Caco-2 (cell line): Measurements from ENCODE around the gene PRCD. TPM values are rescaled to one million over a fixed set of nuclear protein-coding genes. Genes with fewer than 3 reads are reported as not detected.
A peak's percentile ranks its signal among the peaks of the same experiment; 100 is the strongest.

ENCODE experiments used
- BruUV-seq: library from RNA; stranded (reverse); fragments of 400-500 nt; replicated peaks from 2 replicates; lab custom pipeline; 2021; lab: Mats Ljungman, UMichigan
- CTCF ChIA-PET: fragments of 300-600 bp; sonication (Branson Sonifier 250); formaldehyde crosslinking; loops from one replicate; lab custom pipeline; 2022; ENCODE audit warnings: antibody characterized with exemption; lab: Charles Lee
- POLR2A ChIA-PET: fragments of 300-600 bp; sonication (Branson Sonifier 250); formaldehyde crosslinking; loops from one replicate; lab custom pipeline; 2022; ENCODE audit warnings: antibody characterized with exemption; lab: Charles Lee
- DNase-seq, 2 experiments: peaks; one replicate each; pipeline versions ENCODE4 v3.0.0 to v3.0.0-alpha.2; 2020 to 2022
- H3K27me3 ChIP-seq: replicated peaks from 2 replicates; pipeline ENCODE4 v1.6.0; 2011; ENCODE audit warnings: low read length; ENCODE audit not compliant: control insufficient read depth, insufficient read depth
- H3K36me3 ChIP-seq: 2 replicates; pipeline ENCODE4 v1.5.1; 2011; ENCODE audit warnings: low read length; ENCODE audit not compliant: control insufficient read depth, insufficient read depth
- H3K4me1 ChIP-seq: fragments of 250-450 bp; sonication (Bioruptor Pico); 2 replicates; pipeline ENCODE4 v1.5.1; 2020; ENCODE audit warnings: mild to moderate bottlenecking
- H3K4me3 ChIP-seq: 2 replicates; pipeline ENCODE4 v1.5.1; 2011; ENCODE audit warnings: low read depth, mild to moderate bottlenecking, control low read depth, low read length
- H3K9me3 ChIP-seq: fragments of 250-450 bp; sonication (Bioruptor Pico); 2 replicates; pipeline ENCODE4 v1.5.1; 2020; ENCODE audit warnings: mild to moderate bottlenecking, moderate library complexity
- H3K27ac Mint-ChIP-seq: one replicate; pipeline ENCODE4 v1.8.0; 2022; ENCODE audit warnings: mixed read lengths; ENCODE audit not compliant: unreplicated experiment
- H3K27me3 Mint-ChIP-seq: one replicate; pipeline ENCODE4 v1.8.0; 2022; ENCODE audit warnings: mixed read lengths; ENCODE audit not compliant: insufficient read depth, unreplicated experiment
- H3K36me3 Mint-ChIP-seq: one replicate; pipeline ENCODE4 v1.8.0; 2022; ENCODE audit warnings: mild to moderate bottlenecking, mixed read lengths; ENCODE audit not compliant: insufficient read depth, unreplicated experiment
- H3K4me1 Mint-ChIP-seq: one replicate; pipeline ENCODE4 v1.8.0; 2022; ENCODE audit warnings: low read depth, mixed read lengths; ENCODE audit not compliant: unreplicated experiment
- H3K4me3 Mint-ChIP-seq: one replicate; pipeline ENCODE4 v1.8.0; 2022; ENCODE audit warnings: mild to moderate bottlenecking, moderate library complexity, mixed read lengths; ENCODE audit not compliant: unreplicated experiment
- H3K9me3 Mint-ChIP-seq: one replicate; pipeline ENCODE4 v1.8.0; 2022; ENCODE audit warnings: mixed read lengths; ENCODE audit not compliant: unreplicated experiment
- CTCF ChIP-seq, 2 experiments: fragments of 200-600 bp in 1 of 2; IDR thresholded peaks; 1 replicate in 1 of 2; 2 replicates in 1 of 2; pipeline versions ENCODE4 v1.5.1 to v1.8.0; 2011 to 2022; ENCODE audit warnings: antibody characterized with exemption in 1 of 2, control low read depth in 1 of 2, inconsistent platforms in 1 of 2, low read depth in 1 of 2, low read length in 1 of 2, mild to moderate bottlenecking in 1 of 2, moderate library complexity in 1 of 2; ENCODE audit not compliant: insufficient read depth in 1 of 2, severe bottlenecking in 1 of 2, unreplicated experiment in 1 of 2
- intact Hi-C: fragments of 100-400 bp; cut with micrococcal nuclease; formaldehyde crosslinking; loops from one replicate; pipeline ENCODE4 v1.10.0; 2022; ENCODE audit not compliant: unreplicated experiment
- total RNA-seq: library from RNA; stranded (reverse); gene quantifications from 2 replicates; pipeline ENCODE4 v1.2.3, GENCODE V29; 2022

PRCD gene
- total RNA-seq, 1 experiment from 2014 or later = not detected

GRCh38 chr17:76501018-76501826 is 38.6 kb upstream of the PRCD start, which contains the start of gene RHBDF2:
RHBDF2 (minus strand) TSS chr17:76501423; CDS start chr17:76481524, 19,899 bp downstream.
- peak; percentile 92 to 97 for DNase-seq
- peak within 1 kb of the TSS; percentile 87 for H3K4me3 Mint-ChIP-seq
- H3K4me1 Mint-ChIP-seq = peaks cover 21% of the 10 kb centered on the region

DNA sequence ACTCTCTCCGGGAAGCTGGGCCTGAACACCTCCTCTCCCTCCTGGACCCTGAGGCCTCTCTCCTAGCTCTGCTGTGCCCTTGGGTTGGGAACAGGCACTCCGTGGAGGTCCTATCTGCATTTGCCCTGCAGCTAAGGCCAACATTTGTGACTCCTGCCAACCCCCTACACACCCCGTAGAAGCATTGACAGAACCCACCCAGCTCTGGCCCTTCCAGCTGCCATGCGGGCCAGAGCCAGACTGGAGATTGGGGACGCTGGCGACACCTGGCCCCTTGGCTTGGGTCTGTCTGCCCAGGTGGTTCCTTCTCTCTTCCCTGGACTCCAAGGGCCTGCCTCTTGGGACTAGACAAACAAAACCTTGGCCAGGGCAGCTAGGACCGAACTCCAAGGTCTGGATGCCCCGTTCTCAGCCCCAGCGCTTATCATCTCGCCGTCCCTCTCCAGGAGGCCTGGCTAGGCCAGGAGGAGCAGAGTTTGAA is 38.0 kb upstream of the PRCD start:
- Histone ChIP-seq H3K36me3 (no peaks in the 10 kb centered on the region), H3K4me3 (peak overlapping the region; percentile 30), H3K27me3 (no peaks in the 10 kb centered on the region), H3K9me3 (no peaks in the 10 kb centered on the region), H3K4me1 (peaks cover 42% of the 10 kb centered on the region)
- no peaks in the 10 kb centered on the region for H3K9me3 Mint-ChIP-seq
- peaks cover 10% of the 10 kb centered on the region for H3K36me3 Mint-ChIP-seq
- DNase-seq = no peak
- ChIA-PET POLR2A (interaction anchor here (0.6 kb wide), 1 partner anchor 119 kb away, joined by 4 read pairs; no protein-coding TSS in a partner anchor), CTCF (interaction anchor here (0.6 to 1.7 kb wide), 5 partner anchors 35 to 555 kb away, joined by 3 to 12 read pairs (median 3); partner anchors contain the start of gene AANAT)
- peak overlapping the region; percentile 91 for H3K27ac Mint-ChIP-seq
- no peaks in the 10 kb centered on the region for H3K27me3 Mint-ChIP-seq
- H3K4me3 Mint-ChIP-seq = peak overlapping the region; percentile 87
- intact Hi-C loops = no loop called here
- H3K4me1 Mint-ChIP-seq = peaks cover 21% of the 10 kb centered on the region
- no peak for TF ChIP-seq CTCF (IDR thresholded peaks at IDR 0.05; ENCODE audit: insufficient read depth in 1 of 2, low read depth in 1 of 2, low read length in 1 of 2, severe bottlenecking in 1 of 2, unreplicated experiment in 1 of 2)
- no TSS peak for BruUV-seq

More at GRCh38 chr17:76501018-76501826, 38.6 kb upstream of the PRCD start, which contains the start of gene RHBDF2:
- Histone ChIP-seq H3K4me1 (peaks cover 35% of the 10 kb centered on the region), H3K36me3 (no peaks in the 10 kb centered on the region), H3K4me3 (peak within 1 kb of the TSS; percentile 64), H3K9me3 (no peaks in the 10 kb centered on the region), H3K27me3 (no peaks in the 10 kb centered on the region)
- TF ChIP-seq CTCF (IDR thresholded peaks at IDR 0.05; ENCODE audit: insufficient read depth in 1 of 2, low read depth in 1 of 2, low read length in 1 of 2, severe bottlenecking in 1 of 2, unreplicated experiment in 1 of 2) = no peak
- no peaks in the 10 kb centered on the region for H3K27me3 Mint-ChIP-seq
- intact Hi-C loops = no loop called here
- ChIA-PET CTCF (interaction anchor here (0.6 to 1.7 kb wide), 3 partner anchors 34 to 556 kb away, joined by 3 to 10 read pairs (median 3); partner anchors contain the start of gene AANAT), POLR2A (no interaction called here)
- peak within 1 kb of the TSS; percentile 91 for H3K27ac Mint-ChIP-seq
- no TSS peak for BruUV-seq
- peaks cover 10% of the 10 kb centered on the region for H3K36me3 Mint-ChIP-seq
- no peaks in the 10 kb centered on the region for H3K9me3 Mint-ChIP-seq
